Bronchial epithelial cell (primary cell): ENCODE measurements around the gene NLRP9. TPM values are rescaled to one million over a fixed set of nuclear protein-coding genes. Genes with fewer than 3 reads are reported as not detected.
"Not testable (repeated sequence)": the region's sequence is repeated elsewhere in the genome, so short reads cannot be mapped to it uniquely, and the experiment has no call there.

Experiments used
- DNase-seq: peaks from one replicate; pipeline ENCODE4 v3.0.0-alpha.2; 2010; ENCODE audit warnings: low read depth
- FAIRE-seq: peaks from 2 replicates; lab custom pipeline; 2011; peaks lifted over from hg19 to GRCh38; lab: Jason Lieb, UNC
- H3K27me3 ChIP-seq: 2 replicates; pipeline ENCODE4 v1.5.1; 2011; ENCODE audit warnings: low read length; ENCODE audit not compliant: control insufficient read depth, insufficient read depth
- H3K36me3 ChIP-seq: 2 replicates; pipeline ENCODE4 v1.5.1; 2011; ENCODE audit warnings: low read length; ENCODE audit not compliant: control insufficient read depth, insufficient read depth
- H3K4me3 ChIP-seq: 2 replicates; pipeline ENCODE4 v1.5.1; 2011; ENCODE audit warnings: mild to moderate bottlenecking, low read depth, low read length, control low read depth
- CTCF ChIP-seq: IDR thresholded peaks from 2 replicates; pipeline ENCODE4 v1.5.1; 2011; ENCODE audit warnings: mild to moderate bottlenecking, moderate library complexity, low read length, control low read depth, inconsistent platforms; ENCODE audit not compliant: insufficient read depth, severe bottlenecking
- total RNA-seq: library from RNA; depleted of rRNA; stranded (reverse); fragments of >200 nt; gene quantifications from 2 replicates; pipeline ENCODE4 v1.2.1, GENCODE V29; 2014

The NLRP9 gene
- total RNA-seq, 1 donor from 2014 or later, result not detected

GRCh38 chr19:55753401-55753800 lies 15.2 kb upstream of the NLRP9 start:
- H3K36me3 ChIP-seq, result no peaks in the 10 kb centered on the region
- no peak for FAIRE-seq
- no peak for DNase-seq
- TF ChIP-seq CTCF, result no peak
- no peak overlapping the region for H3K4me3 ChIP-seq
- no peaks in the 10 kb centered on the region for H3K27me3 ChIP-seq

- no peak overlapping the region for H3K4me3 ChIP-seq
- H3K36me3 ChIP-seq, result no peaks in the 10 kb centered on the region
- no peaks in the 10 kb centered on the region for H3K27me3 ChIP-seq
- no peak for TF ChIP-seq CTCF
- FAIRE-seq (no peak), DNase-seq (no peak)
Measured at GRCh38 chr19:55750715-55751114, 12.5 kb upstream of the NLRP9 start.

GRCh38 chr19:55730378-55730777 lies 7.8 kb downstream of the NLRP9 start:
- H3K4me3 ChIP-seq, H3K27me3 ChIP-seq, DNase-seq, FAIRE-seq, H3K36me3 ChIP-seq: not testable (repeated sequence)

GRCh38 chr19:55723491-55723890 lies 14.7 kb downstream of the NLRP9 start:
- FAIRE-seq (no peak), DNase-seq (no peak)
- no peak for TF ChIP-seq CTCF
- Histone ChIP-seq H3K36me3 (no peaks in the 10 kb centered on the region), H3K27me3 (no peaks in the 10 kb centered on the region), H3K4me3 (no peak overlapping the region)

GRCh38 chr19:55720801-55721200 lies 17.4 kb downstream of the NLRP9 start:
- no peak for TF ChIP-seq CTCF
- H3K27me3 ChIP-seq, result no peaks in the 10 kb centered on the region
- FAIRE-seq, result no peak

GRCh38 chr19:55720214-55720746 lies 17.9 kb downstream of the NLRP9 start:
- no peak for DNase-seq
- TF ChIP-seq CTCF, result no peak
- FAIRE-seq, result no peak
- no peaks in the 10 kb centered on the region for H3K36me3 ChIP-seq
- H3K27me3 ChIP-seq, result no peaks in the 10 kb centered on the region
- H3K4me3 ChIP-seq, result no peak overlapping the region

More at GRCh38 chr19:55720801-55721200, 17.4 kb downstream of the NLRP9 start:
- H3K36me3 ChIP-seq, result no peaks in the 10 kb centered on the region
- H3K4me3 ChIP-seq, result no peak overlapping the region
- DNase-seq, result no peak

- not testable (repeated sequence) for H3K27me3 ChIP-seq, DNase-seq, H3K4me3 ChIP-seq, FAIRE-seq, H3K36me3 ChIP-seq
Measured at GRCh38 chr19:55717879-55718711, 20.1 kb downstream of the NLRP9 start.
